ENCODE results near the gene ACSM2B. TPM values are rescaled to one million over a fixed set of nuclear protein-coding genes. Genes with fewer than 3 reads are reported as not detected.
"Not testable (repeated sequence)": the region's sequence is repeated elsewhere in the genome, so short reads cannot be mapped to it uniquely, and the experiment has no call there.

Gene ACSM2B
- total and polyA plus RNA-seq, 12 donors: 0.07 to 1.0 (median 0.28) TPM; not detected in 5

DNA sequence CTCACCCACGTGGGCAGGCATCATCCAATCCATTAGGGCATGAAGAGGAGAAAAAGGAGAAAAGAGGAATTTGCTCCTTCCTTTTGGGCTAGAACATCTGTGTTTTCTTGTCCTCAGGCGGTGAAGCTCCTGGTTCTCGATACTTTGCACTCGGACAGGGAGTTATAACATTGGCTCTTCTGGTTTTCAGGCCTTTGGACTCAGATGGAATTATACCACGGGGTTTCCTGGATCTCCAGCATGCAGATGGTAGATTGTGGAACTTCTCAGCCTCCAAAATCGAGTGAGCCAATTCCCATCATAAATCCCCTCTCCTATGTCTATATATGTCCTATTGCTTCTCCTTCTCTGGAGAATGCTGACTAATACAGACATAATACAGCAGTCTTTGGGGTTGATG is 9.9 kb upstream of the ACSM2B start:
- H3K4me1 ChIP-seq (replicated peaks in 1 of 2); H3K27ac ChIP-seq; H3K36me3 ChIP-seq (replicated peaks in 1 of 2); H3K27me3 ChIP-seq; H3K4me3 ChIP-seq; intact Hi-C loops (cut with DNase I); DNase-seq; H3K9me3 ChIP-seq (replicated peaks in 1 of 3): not testable (repeated sequence)
- 70 to 78% (median 77%) methylated on average over 5 to 6 of the region's 6 CpGs for WGBS, 4 donors

DNA sequence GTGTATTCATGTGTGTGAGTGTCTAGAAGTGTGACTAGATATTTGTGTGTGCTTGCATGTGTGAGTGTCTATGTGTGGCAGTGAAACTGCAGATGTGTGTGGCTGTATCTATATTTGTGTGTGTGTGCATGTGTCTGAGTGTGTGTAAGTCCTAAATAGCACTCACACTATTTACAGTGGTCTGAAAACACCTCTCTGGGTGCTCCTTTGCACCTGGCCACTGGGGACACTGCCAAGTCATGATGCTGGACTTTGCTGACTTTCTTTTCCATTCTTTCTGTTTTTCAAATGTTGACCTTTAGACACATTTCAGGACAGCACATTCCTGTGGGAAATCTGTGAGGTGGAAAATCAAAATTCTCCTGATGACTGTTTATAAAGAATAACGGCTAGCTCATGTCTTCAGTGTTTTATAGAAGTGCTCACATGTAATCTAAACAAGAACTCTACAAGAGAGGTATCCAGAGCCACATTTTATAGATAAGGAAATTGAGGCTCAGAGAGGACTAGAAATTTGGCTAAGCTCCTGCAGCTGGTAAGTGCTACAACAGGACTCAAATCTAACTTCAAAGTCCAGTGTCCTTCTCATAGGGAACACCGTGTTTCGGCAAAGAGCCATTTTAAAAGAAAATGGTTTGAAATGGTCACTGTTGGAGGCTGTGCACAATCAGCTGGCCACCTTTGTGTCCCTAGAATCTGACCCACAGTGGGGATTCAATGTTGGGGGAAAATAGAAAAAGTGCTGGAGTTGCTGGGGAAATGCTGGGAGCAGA is 4.5 kb upstream of the ACSM2B start:
- intact Hi-C loops (cut with DNase I); H3K4me1 ChIP-seq (replicated peaks in 1 of 2); H3K9me3 ChIP-seq (replicated peaks in 1 of 3); H3K27ac ChIP-seq; DNase-seq; H3K4me3 ChIP-seq; H3K36me3 ChIP-seq (replicated peaks in 1 of 2); H3K27me3 ChIP-seq: not testable (repeated sequence)
- no CpG with 5 or more reads among the region's 3 CpGs for WGBS, 4 donors

DNA sequence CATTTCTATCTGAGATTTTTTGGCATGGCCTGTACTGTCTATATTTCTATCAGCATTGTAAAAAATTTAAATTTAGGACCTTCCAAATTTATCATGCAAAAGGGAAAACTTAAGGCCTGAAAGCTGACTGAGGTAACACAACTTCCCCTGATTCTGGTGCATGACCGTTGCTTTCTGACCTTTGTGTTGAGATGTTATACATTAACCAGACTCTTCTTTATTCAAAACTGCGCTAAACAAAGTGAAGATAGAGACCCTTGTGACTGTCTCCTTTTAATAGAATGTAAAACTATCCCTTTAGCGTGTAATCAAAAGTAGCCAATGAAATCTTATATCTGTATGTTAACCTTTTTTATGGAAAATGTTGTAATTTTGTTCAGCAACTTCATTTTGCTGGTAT is 1.9 kb upstream of the ACSM2B start:
- H3K36me3 ChIP-seq (replicated peaks in 1 of 2); H3K27ac ChIP-seq; H3K4me1 ChIP-seq (replicated peaks in 1 of 2); DNase-seq; H3K4me3 ChIP-seq; H3K27me3 ChIP-seq; intact Hi-C loops (cut with DNase I); H3K9me3 ChIP-seq (replicated peaks in 1 of 3): not testable (repeated sequence)
- 73 to 89% (median 83%) methylated on average over 1 to 2 of the region's 3 CpGs for WGBS, 4 donors

DNA sequence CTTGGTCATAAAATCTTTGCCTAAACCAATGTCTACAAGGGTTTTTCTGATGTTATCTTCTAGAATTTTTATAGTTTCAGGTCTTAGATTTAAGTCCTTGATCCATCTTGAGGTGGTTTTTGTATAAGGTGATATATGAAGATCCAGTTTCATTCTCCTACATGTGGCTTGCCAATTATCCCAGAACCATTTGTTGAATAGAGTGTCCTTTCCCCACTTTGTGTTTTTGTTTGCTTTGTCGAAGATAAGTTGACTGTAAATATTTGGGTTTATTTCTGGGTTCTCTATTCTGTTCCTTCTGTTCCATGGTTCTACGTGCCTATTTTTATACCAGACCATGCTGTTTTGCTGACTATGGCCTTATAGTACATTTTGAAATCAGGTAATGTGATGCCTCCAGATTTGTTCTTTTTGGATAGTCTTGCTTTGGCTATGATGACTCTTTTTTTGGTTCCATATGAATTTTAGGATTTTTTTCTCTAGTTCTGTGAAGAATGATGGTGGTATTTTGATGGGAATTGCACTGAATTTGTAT is 7.0 kb downstream of the ACSM2B start:
- H3K27me3 ChIP-seq; H3K4me1 ChIP-seq (replicated peaks in 1 of 2); H3K4me3 ChIP-seq; H3K27ac ChIP-seq; H3K9me3 ChIP-seq (replicated peaks in 1 of 3); DNase-seq; intact Hi-C loops (cut with DNase I); H3K36me3 ChIP-seq (replicated peaks in 1 of 2): not testable (repeated sequence)
- 76 to 85% (median 78%) methylated on average over 2 of the region's 2 CpGs for WGBS, 4 donors

DNA sequence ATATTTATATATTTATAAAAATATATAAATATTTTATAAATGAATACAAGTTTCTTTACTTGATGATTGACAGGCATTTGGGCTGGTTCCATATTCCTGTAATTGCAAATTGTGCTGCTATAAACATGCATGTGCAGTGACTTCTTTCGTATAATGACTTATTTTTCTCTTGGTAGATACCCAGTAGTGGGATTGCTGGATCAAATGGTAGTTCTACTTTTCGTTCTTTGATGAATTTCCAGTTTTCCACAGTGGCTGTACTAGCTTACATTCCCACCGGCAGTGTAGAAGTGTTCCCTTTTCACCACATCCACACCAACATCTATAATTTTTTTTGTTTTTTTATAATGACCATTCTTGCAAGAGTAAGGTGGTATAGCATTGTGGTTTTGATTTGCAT is 7.8 kb downstream of the ACSM2B start:
- no peaks in the 10 kb centered on the region for H3K36me3 ChIP-seq (replicated peaks in 1 of 2)
- no peaks in the 10 kb centered on the region for H3K27me3 ChIP-seq
- H3K4me1 ChIP-seq (replicated peaks in 1 of 2): no peaks in the 10 kb centered on the region
- H3K9me3 ChIP-seq (replicated peaks in 1 of 3): no peaks in the 10 kb centered on the region
- no peak overlapping the region for H3K27ac ChIP-seq
- TF ChIP-seq POLR2A (IDR thresholded peaks at IDR 0.05): no peak
- TF ChIP-seq, protein P1, sequence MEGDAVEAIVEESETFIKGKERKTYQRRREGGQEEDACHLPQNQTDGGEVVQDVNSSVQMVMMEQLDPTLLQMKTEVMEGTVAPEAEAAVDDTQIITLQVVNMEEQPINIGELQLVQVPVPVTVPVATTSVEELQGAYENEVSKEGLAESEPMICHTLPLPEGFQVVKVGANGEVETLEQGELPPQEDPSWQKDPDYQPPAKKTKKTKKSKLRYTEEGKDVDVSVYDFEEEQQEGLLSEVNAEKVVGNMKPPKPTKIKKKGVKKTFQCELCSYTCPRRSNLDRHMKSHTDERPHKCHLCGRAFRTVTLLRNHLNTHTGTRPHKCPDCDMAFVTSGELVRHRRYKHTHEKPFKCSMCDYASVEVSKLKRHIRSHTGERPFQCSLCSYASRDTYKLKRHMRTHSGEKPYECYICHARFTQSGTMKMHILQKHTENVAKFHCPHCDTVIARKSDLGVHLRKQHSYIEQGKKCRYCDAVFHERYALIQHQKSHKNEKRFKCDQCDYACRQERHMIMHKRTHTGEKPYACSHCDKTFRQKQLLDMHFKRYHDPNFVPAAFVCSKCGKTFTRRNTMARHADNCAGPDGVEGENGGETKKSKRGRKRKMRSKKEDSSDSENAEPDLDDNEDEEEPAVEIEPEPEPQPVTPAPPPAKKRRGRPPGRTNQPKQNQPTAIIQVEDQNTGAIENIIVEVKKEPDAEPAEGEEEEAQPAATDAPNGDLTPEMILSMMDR (IDR thresholded peaks at IDR 0.05): no peak
- no peak overlapping the region for H3K4me3 ChIP-seq
- WGBS, 4 donors: 81 to 93% (median 86%) methylated on average over 3 of the region's 3 CpGs
- no peak for DNase-seq
- intact Hi-C loops (cut with DNase I): no loop called here

DNA sequence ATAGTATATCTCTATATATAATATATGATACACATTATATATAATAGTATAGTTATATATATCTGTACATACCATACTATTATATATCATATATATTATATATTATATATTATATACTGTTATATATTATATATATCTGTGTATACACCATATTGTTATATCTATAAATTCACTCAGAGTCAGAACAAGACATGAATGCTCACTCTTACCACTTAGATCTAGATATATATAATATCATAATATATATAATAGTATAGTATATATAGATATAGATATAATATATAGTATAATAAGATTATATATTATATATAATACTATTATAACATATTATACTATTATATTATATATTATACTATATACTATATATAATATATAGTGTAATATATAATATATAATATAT is 9.3 kb downstream of the ACSM2B start:
- no peak for DNase-seq
- Histone ChIP-seq H3K27ac (no peak overlapping the region), H3K4me1 (replicated peaks in 1 of 2) (no peaks in the 10 kb centered on the region), H3K36me3 (replicated peaks in 1 of 2) (no peaks in the 10 kb centered on the region), H3K4me3 (no peak overlapping the region), H3K27me3 (no peaks in the 10 kb centered on the region), H3K9me3 (replicated peaks in 1 of 3) (no peaks in the 10 kb centered on the region)
- no peak for TF ChIP-seq POLR2A (IDR thresholded peaks at IDR 0.05)
- TF ChIP-seq, protein P1 (IDR thresholded peaks at IDR 0.05): no peak
- intact Hi-C loops (cut with DNase I): no loop called here

DNA sequence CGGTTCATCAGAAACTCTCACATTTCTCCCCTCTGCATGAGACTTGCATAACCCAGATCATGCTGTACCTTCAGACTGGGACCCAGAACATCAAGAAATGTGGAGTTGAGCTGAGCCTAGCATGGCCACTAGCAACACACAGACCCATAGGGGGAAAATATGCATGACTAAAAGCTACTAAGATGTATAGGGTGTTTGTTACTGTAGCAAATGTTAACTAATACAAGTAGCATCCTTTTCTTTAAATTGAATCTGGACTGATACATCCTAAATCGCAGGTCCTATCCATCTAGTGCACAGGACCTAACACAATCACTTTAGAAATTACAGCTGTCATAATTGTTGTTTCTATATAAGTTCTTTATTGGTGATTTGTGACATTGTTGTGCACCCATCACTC is 10.8 kb downstream of the ACSM2B start:
- H3K36me3 ChIP-seq (replicated peaks in 1 of 2); H3K27ac ChIP-seq; H3K9me3 ChIP-seq (replicated peaks in 1 of 3); H3K4me1 ChIP-seq (replicated peaks in 1 of 2); H3K4me3 ChIP-seq; intact Hi-C loops (cut with DNase I); DNase-seq; H3K27me3 ChIP-seq: not testable (repeated sequence)
- 86 to 93% (median 90%) methylated on average over 2 of the region's 2 CpGs for WGBS, 4 donors

DNA sequence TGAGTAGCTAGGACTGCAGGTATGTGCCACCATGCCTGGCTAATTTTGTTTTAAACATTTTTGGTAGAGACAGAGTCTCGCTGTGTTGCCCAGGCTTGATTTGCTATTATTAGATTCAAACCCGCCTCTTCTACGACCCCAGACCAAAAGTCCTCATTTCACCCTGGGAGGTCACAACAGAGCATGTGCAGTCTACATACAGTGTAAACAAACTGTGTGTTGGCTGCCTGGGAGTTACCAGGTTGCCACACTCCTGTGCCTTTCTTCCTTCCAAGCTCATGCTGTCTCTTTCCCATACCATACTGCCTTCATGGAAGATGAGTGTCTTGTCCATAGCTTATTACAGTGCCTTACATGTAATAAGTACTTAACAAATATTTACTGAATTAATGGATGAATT is 11.9 kb downstream of the ACSM2B start:
- H3K9me3 ChIP-seq (replicated peaks in 1 of 3); H3K27me3 ChIP-seq; DNase-seq; H3K27ac ChIP-seq; intact Hi-C loops (cut with DNase I); H3K4me1 ChIP-seq (replicated peaks in 1 of 2); H3K36me3 ChIP-seq (replicated peaks in 1 of 2); H3K4me3 ChIP-seq: not testable (repeated sequence)
- 76 to 85% methylated on average over 2 of the region's 3 CpGs; no CpG with 5 or more reads in 2 of the 4 donors for WGBS, 4 donors

DNA sequence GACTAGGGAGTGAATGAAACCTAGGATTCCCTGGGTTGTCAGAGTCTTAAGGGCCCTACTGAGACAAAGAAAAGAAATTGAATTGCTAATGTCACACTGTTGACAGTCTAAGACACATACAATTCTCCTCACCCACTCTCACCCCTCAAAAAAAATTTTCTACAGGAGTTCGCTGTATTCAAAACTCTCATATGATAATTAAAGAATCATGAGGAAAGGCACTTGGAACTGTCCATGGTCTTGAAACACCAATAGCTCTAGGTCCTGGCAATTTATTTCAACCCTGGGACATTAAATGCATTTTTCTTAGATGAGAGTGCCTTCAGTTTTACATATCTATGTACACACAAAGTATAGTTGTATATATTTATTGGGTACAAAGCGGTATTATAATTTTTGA is 20.5 kb downstream of the ACSM2B start:
- DNase-seq; intact Hi-C loops (cut with DNase I); H3K4me1 ChIP-seq (replicated peaks in 1 of 2); H3K4me3 ChIP-seq; H3K36me3 ChIP-seq (replicated peaks in 1 of 2); H3K27ac ChIP-seq; H3K27me3 ChIP-seq; H3K9me3 ChIP-seq (replicated peaks in 1 of 3): not testable (repeated sequence)
- 36 to 55% (median 49%) methylated on average over 2 of the region's 2 CpGs for WGBS, 4 donors

All from adrenal gland (tissue), 12 donors.